Measurements from ENCODE around the gene NRG3.

DNA sequence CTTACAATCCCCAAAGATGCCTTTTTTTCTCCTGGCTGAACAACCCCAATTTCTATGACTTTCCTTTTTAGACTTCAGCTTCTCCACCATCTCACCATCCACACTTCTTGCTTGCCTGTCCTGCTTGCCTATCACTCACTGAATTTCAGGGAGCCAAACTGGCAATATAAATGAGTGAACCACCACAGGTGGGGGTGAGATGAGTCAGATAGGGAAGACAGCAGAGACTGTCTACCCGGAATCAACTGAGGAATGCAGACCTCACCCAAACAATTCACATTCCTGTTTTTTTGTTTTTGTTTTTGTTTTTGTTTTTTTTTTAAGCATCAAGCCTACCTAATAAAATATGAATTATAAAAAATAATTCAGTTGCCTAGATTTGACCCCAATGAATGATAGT is 273.8 kb downstream of the NRG3 start:
- TF ChIP-seq, protein P1, sequence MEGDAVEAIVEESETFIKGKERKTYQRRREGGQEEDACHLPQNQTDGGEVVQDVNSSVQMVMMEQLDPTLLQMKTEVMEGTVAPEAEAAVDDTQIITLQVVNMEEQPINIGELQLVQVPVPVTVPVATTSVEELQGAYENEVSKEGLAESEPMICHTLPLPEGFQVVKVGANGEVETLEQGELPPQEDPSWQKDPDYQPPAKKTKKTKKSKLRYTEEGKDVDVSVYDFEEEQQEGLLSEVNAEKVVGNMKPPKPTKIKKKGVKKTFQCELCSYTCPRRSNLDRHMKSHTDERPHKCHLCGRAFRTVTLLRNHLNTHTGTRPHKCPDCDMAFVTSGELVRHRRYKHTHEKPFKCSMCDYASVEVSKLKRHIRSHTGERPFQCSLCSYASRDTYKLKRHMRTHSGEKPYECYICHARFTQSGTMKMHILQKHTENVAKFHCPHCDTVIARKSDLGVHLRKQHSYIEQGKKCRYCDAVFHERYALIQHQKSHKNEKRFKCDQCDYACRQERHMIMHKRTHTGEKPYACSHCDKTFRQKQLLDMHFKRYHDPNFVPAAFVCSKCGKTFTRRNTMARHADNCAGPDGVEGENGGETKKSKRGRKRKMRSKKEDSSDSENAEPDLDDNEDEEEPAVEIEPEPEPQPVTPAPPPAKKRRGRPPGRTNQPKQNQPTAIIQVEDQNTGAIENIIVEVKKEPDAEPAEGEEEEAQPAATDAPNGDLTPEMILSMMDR (IDR thresholded peaks at IDR 0.05), result no peak
- no peak for TF ChIP-seq EP300 (IDR thresholded peaks at IDR 0.05)
- TF ChIP-seq POLR2A (IDR thresholded peaks at IDR 0.05; ENCODE audit: low read depth), result no peak

Data from esophagus muscularis mucosa (tissue), 4 donors.